ENCODE data around the gene RNF150.

Gene RNF150

GRCh38 chr4:140969296-140969695 lies 164.0 kb downstream of the RNF150 start:
- no peak for DNase-seq

GRCh38 chr4:140968371-140968770 lies 164.9 kb downstream of the RNF150 start:
- DNase-seq: no peak

GRCh38 chr4:140963883-140964282 lies 169.4 kb downstream of the RNF150 start:
- DNase-seq: no peak

GRCh38 chr4:140955641-140956040 lies 177.6 kb downstream of the RNF150 start:
- no peak for DNase-seq

- DNase-seq: no peak
These were observed 180.6 kb downstream of the RNF150 start for GRCh38 chr4:140952717-140953116.

- DNase-seq: no peak
These were observed 185.8 kb downstream of the RNF150 start for GRCh38 chr4:140947506-140947905.

- DNase-seq: no peak
These were observed 188.2 kb downstream of the RNF150 start for GRCh38 chr4:140945106-140945505.

- DNase-seq: no peak
These were observed 188.7 kb downstream of the RNF150 start for GRCh38 chr4:140944572-140944971.

GRCh38 chr4:140944199-140944515 lies 189.1 kb downstream of the RNF150 start:
- no peak for DNase-seq

GRCh38 chr4:140943486-140944198 lies 189.6 kb downstream of the RNF150 start:
- no peak for DNase-seq

GRCh38 chr4:140940589-140940988 lies 192.7 kb downstream of the RNF150 start:
- no peak for DNase-seq

- DNase-seq: no peak
These were observed 195.4 kb downstream of the RNF150 start for GRCh38 chr4:140937866-140938265.

- peak; percentile 26 to 64 for DNase-seq
These were observed 198.0 kb downstream of the RNF150 start for GRCh38 chr4:140935254-140935653.

GRCh38 chr4:140932501-140933045 lies 200.7 kb downstream of the RNF150 start:
- DNase-seq: no peak

GRCh38 chr4:140931911-140932310 lies 201.4 kb downstream of the RNF150 start:
- no peak for DNase-seq

GRCh38 chr4:140930557-140930956 lies 202.7 kb downstream of the RNF150 start:
- DNase-seq: no peak

- no peak for DNase-seq
These were observed 203.3 kb downstream of the RNF150 start for GRCh38 chr4:140930011-140930410.

- no peak for DNase-seq
These were observed 204.4 kb downstream of the RNF150 start for GRCh38 chr4:140928880-140929279.

GRCh38 chr4:140926672-140927071 lies 206.6 kb downstream of the RNF150 start:
- no peak for DNase-seq

GRCh38 chr4:140925417-140925816 lies 207.9 kb downstream of the RNF150 start:
- no peak for DNase-seq

- DNase-seq: no peak
These were observed 208.4 kb downstream of the RNF150 start for GRCh38 chr4:140924761-140925392.

GRCh38 chr4:140906993-140907962 lies 226.0 kb downstream of the RNF150 start:
- DNase-seq: no peak

GRCh38 chr4:140904904-140905303 lies 228.4 kb downstream of the RNF150 start:
- no peak for DNase-seq

Data from NCI-H2081 (cell line).